GM19455 (cell line): ENCODE measurements around the gene GCC1.
"Not testable (repeated sequence)": the region's sequence is repeated elsewhere in the genome, so short reads cannot be mapped to it uniquely, and the experiment has no call there.

Experiments
- ATAC-seq: cut with Tn5 transposase; IDR thresholded peaks from one replicate; pipeline ENCODE4 v1.9.1; 2021; ENCODE audit not compliant: unreplicated experiment

GCC1 gene

DNA sequence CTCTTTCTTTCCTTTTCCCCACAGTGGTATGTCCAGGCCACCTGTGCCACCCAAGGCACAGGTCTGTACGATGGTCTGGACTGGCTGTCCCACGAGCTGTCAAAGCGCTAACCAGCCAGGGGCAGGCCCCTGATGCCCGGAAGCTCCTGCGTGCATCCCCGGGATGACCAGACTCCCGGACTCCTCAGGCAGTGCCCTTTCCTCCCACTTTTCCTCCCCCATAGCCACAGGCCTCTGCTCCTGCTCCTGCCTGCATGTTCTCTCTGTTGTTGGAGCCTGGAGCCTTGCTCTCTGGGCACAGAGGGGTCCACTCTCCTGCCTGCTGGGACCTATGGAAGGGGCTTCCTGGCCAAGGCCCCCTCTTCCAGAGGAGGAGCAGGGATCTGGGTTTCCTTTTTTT, 5.8 kb upstream of the GCC1 start:
- ATAC-seq, result no peak

- no peak for ATAC-seq
Measured at GRCh38 chr7:127589896-127590295, 4.5 kb upstream of the GCC1 start.

GRCh38 chr7:127588697-127589482, 3.5 kb upstream of the GCC1 start:
- ATAC-seq, result peak; percentile 27

GRCh38 chr7:127588019-127588696, 2.8 kb upstream of the GCC1 start, which contains the start of gene ARF5:
ARF5 (plus strand) TSS chr7:127588411; CDS start chr7:127588499, 88 bp downstream.
- ATAC-seq, result peak; percentile 74

GRCh38 chr7:127587663-127588018, 2.2 kb upstream of the GCC1 start:
- ATAC-seq, result no peak

DNA sequence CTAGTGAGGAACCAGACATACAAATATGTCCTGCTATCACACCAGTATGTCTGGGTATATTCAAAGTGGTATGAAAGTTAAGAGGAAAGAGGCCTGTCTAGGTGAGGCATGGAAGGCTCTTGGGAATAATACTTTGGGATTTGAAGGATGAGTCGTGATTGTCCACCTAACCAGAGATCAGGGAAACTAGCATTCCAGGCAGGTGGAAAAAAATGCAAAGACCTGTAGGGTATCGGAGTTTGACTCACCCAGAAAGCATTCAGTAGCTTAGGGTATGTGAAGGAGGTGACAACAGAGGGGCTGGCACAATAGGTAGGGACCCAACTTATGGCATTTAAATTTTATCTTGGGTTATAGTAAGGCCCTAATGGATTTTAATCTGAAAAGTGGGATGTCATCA, 950 bp upstream of the GCC1 start:
- ATAC-seq, result no peak

- no peak for ATAC-seq
Measured at GRCh38 chr7:127584648-127585043, 750 bp downstream of the GCC1 start.

DNA sequence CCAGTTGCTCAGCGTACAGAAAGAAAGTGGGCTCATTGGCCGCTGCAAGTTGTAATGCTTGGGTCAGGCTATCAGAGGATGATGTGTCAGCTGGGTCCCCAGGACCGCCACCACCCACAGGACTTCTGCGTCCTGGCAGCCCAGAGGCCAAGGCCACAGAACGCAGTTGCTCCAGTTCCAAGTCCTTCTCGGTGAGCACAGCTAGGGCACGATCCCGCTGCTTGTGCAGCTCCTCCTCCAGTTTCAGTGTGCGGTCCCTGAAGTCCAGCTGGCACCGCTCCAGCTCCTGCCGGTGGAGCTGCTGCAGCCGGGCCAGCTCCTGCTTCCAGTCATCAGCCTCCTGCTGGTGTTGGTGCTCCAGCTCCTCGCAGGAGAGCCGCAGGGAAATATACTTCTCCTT, 3.0 kb downstream of the GCC1 start:
- no peak for ATAC-seq

DNA sequence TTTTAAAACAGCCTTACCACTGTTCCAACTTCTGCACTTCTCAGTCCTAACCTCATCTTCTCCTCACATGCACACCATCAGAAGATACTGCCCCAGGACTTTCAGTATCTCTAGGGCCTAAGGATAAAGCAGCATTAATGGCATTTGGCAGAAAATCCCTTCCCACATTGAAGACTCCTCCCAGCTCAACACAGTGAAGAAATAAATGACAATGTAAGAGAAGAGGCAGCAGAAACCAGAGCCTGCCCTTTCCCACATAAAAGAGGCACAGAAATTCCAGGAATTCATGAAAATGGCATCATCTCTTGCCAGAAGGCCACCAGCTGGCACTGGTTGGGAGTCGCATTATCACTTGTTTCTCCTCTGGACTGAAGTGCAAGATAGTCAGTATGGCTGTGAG, 3.7 kb downstream of the GCC1 start:
- no peak for ATAC-seq

GRCh38 chr7:127580612-127581011, 4.8 kb downstream of the GCC1 start:
- ATAC-seq, result no peak

GRCh38 chr7:127578711-127579275, 6.6 kb downstream of the GCC1 start:
- ATAC-seq, result no peak

DNA sequence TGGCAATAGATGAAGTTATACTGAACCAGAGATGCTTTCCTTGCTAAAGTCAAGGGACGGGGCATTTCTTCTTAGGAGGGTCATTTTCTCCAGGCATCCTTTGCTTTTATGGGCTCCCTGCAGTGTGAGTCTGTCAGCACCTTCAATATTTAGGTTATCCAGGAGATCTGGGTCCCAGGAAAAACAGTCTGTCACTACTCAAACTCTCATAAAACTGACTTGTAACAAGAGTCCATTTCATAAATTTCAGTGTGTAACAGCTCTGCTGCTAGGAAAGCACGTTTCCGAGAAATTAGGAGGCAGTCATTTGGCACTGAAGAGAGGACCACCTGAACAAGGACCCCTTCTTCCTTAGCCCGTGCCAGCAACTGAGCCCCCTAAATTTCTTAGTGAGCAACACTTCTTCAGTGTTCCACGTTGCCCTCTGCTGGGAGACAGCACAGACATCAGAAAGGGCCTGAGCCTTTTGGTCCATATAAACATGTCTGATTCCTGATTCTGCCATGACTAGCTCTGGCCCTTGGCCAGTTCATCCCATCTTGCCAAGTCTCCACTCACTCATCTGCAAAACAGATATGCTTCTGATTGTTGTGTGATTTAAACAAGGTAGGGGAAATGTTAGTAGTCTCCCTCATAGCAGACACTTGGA, 7.2 kb downstream of the GCC1 start:
- ATAC-seq, result no peak

DNA sequence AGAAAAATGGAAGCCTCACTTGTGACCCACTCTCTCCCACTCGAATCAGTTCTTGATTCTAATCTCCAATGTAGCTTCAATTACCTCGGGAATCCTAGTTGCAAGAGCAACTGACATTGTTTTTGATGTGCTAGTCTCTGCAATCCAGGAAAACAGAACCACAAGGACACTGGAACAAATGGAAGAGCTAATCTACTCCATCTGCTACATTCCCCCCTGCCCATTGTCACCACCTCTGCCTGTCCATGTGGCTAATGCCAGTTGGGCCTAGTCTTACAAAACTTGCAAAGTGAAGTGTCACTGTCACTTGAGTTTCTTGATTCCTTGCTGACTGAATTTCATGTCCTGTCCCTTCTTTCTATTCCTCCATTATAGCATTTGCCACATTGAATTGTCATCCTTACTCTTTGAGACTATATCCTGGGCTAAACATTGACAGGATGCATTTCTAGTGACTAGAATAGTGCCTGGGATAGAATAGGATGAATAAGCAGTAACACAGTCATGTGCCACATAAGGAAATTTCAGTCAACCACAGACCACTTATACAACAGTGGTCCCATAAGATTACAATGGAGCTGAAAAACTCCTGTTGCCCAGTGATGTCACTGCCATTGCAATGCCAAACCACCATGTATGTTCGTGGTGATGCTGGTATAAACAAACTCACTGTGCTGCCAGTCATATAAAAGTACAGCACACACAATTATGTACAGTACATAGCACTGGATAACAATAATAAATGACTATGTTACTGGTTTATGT, 13.5 kb downstream of the GCC1 start:
- ATAC-seq, result no peak

DNA sequence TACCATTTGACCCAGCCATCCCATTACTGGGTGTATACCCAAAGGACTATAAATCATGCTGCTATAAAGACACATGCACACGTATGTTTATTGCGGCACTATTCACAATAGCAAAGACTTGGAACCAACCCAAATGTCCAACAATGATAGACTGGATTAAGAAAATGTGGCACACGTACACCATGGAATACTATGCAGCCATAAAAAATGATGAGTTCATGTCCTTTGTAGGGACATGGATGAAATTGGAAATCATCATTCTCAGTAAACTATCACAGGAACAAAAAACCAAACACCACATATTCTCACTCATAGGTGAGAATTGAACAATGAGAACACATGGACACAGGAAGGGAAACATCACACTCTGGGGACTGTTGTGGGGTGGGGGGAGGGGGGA, 17.4 kb downstream of the GCC1 start:
- ATAC-seq, result not testable (repeated sequence)

DNA sequence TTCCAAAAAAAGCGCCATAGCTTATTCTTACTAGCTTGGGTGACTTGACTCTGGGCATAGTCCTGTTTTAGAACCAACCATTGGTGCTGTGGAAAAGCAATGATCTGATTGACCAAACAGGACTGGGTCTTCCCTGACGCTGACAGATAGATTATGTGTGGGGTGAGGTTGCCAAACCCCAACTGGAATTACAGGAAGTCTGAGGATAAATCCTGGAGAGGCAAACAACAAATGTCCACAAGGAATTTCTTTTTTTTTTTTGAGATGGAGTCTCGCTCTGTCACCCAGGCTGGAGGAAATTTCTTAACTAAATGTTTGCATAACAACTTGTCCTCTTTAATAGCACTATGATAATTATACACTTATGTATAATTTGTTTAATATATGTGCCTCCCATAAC, 19.2 kb downstream of the GCC1 start:
- ATAC-seq, result no peak

GRCh38 chr7:127557803-127558202, 27.6 kb downstream of the GCC1 start:
- no peak for ATAC-seq

DNA sequence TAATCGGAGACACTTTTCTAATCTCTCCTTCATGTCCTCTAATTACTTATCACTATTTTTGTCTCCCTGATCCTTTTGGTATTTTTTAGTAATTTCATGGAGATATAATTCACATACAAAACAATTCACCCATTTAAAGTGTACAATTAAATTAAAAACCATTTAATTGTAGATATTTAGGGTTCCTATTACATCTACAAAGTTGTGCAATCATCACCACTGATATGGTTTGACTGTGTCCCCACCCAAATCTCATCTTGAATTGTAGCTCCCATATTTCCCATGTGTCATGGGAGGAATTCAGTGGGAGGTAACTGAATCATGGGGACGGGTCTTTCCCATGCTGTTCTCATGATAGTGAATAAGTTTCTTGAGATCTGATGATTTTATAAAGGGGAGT, 29.0 kb downstream of the GCC1 start:
- ATAC-seq, result no peak

DNA sequence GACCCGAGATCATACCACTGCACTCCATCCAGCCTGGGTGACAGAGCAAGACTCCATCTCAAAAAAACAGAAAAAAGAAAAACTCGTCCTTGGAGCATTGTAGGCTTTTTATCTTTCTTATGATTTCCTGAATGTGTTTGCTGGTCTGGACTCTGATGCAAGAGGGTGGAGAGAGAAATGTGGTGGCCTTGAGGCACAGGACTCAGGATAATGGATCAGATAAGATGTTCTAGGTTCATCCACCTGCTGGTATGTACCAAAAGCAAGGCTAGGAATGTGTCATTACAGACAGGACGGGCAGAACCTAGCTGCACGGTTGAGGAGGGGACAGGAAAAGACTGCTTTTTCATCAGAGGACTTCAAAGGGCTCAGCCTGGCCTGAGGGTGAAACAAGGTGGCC, 33.5 kb downstream of the GCC1 start:
- no peak for ATAC-seq

- ATAC-seq, result no peak
Measured at GRCh38 chr7:127550247-127550646, 35.1 kb downstream of the GCC1 start.

DNA sequence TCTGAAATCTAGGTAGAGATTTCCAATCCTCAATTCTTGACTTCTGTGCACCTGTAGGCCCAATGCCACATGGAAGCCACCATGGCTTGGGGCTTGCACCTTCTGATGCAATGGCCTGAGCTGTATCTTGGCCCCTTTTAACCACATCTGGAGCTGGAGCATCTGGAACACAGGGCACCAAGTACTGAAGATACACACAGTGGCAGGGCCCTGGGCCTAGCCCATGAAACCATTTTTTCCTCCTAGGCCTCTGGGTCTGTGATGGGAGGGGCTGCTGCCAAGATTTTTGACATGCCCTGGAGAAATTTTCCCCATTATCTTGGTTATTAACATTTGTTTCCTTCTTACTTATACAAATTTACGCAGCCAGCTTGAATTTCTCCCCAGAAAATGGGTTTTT, 39.1 kb downstream of the GCC1 start:
- no peak for ATAC-seq

DNA sequence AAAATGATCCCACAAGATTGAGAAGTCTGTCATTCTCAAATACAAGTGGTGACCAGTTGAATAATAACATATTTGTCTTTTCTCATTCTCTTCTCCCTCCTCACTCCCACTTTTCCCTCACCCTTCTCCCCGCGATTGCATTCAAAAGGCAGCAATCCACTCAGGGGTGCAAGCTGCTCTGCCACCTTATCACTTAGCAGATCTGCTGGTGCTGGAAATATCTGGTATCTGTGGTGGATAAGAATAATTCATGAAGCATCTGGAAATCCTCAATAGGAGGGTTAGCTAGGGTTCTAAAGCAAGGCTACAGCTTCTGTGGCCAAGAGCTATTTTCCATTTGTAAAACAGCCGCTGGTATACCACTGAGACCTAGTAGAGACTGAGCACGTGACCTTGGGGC, 43.8 kb downstream of the GCC1 start:
- ATAC-seq, result no peak
